Ramos (cell line): Measurements from ENCODE around the gene TMEM135.
"Not testable (repeated sequence)": the region's sequence is repeated elsewhere in the genome, so short reads cannot be mapped to it uniquely, and the experiment has no call there.

ENCODE experiments used
- in situ Hi-C: fragments of 300-500 bp; cut with MboI; formaldehyde crosslinking; loops from one replicate; pipeline ENCODE4 v1.14.3; 2022; ENCODE audit warnings: low sequenced_read_pairs; ENCODE audit not compliant: unreplicated experiment

The TMEM135 gene

DNA sequence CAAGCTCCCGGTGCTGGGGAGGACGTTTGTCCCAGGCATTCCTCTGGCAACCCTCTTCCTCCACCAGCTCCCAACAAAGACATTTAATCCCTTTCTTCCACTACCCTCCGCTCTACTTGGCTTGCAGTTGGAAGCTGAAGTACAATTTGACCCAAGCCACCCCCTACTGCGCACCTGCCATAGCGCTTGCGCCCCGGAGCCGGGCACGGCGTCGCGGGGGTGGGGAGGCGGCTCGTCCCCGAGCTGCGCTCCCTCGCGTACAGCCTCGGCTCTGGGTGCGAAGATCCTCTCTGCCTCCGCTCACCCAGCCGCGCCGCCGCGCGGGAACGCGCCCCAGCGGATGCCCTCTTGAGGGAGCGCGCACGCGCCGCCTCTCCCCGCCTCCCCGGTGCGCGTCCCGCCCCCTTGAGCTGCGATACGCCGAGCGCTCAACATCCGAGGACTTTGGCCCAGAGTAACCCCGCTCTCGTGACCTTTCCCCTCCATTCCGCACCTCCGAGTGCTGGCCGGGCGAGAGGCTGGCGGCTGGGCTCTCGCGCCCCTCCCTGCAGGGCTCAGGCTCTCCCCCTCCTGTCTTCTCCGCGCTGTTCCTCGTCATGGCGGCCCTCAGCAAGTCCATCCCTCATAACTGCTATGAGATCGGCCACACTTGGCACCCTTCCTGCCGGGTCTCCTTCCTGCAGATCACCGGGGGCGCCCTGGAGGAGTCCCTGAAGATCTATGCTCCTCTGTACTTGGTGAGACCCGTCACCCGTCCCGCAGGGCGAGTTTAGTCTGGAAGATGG, at the start of gene TMEM135:
TSS of gene TMEM135 (plus strand) at position 485 of the 785 bp plus-strand sequence. CDS start at position 597, 112 bp downstream.
- in situ Hi-C loops, result no loop called here

DNA sequence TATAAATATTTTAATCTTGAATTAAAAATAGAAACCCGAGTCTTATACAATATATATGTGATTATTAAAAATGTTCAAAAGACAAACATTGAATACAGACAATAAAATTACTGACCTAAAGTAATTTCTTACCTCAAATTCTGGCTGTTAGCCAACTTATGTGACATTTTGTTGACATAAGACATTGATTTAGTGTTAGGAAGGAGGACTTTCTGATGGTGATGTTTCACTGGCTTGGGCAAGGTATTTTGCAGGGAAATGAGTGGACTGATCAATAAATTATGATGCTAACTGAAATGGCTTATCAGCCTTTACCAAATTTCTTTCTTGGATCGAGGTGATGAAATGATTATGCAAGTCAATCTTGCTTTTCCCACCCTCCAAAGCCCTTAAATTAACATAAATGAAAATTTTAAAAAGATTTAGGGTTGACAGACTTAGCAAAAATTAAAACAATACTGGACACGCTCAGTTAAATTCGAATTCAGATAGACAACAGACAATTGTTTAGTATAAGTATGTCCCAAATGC, 49.3 kb upstream of the TMEM135 start:
- in situ Hi-C loops, result loop anchor here (10.0 kb wide), 1 partner anchor 306 kb away; no protein-coding TSS in a partner anchor

DNA sequence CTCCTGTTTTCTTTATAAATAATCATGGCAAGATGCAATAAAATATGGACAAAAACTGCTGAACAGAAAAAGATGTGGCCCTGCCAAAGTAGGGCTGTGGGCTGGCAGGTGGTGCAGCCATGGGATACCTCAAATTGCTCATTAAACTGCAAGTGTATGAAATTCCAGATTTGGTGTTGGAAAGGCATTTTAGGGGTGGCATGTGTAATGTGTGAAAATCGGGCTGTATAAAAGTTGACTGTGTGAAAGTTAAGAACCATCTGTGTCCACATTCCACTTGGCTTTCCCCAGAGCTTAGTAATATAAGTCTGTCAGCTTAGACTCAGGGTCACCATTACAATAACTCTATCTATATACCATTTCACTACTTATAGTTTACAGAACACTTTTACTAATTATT, 47.7 kb upstream of the TMEM135 start:
- in situ Hi-C loops, result no loop called here

DNA sequence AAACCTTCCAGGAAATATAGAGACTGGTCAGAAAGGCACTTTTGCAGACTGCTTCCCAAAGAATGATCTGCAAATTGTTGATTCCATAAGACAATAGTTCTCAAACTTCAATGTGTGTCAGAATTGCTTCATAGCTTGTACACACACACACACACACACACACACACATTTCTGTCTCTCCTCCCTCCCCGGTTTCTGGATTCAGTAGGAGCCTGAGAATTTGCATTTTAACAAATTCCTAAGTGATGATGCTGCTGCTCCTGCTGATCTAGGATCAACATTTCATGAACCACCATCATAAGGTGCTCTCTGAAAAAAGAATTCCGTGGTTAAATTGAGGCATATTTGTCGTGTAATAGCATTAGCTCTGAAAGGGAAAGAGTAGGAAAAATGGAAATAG, 47.2 kb upstream of the TMEM135 start:
- in situ Hi-C loops, result no loop called here

DNA sequence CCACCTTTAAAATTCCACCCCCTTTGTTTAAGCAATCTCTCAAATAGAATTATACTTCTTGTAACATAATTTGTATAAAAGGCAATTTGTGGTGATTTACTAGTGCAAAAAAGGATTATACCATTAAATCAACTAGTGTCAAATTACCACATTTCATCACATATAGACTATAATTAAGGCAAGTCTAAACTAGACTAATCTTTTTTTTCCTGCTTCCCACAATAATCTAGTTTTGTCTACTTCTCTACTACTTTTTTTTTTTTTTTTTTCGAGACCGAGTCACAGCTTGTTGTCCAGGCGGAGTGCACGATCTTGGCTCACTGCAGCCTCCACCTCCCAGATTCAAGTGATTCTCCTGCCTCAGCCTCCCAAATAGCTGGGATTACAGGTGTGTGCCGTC, 46.4 kb upstream of the TMEM135 start:
- in situ Hi-C loops, result no loop called here

DNA sequence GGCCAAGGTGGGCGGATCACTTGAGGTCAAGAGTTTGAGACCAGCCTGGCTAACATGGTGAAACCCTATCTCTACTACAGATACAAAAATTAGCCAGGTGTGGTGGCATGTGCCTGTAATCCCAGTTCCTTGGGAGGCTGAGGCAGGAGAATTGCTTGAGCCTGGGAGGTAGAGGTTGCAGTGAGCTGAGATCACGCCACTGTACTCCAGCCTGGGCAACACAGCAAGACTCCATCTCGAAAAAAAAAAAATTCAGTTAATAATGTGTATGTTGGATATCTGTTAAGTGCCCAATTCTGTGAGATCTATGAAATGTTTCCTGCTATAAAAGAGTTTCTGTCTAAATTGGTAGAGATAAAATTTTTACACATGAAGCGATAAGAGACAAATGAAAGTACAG, 45.4 kb upstream of the TMEM135 start:
- in situ Hi-C loops, result not testable (repeated sequence)

DNA sequence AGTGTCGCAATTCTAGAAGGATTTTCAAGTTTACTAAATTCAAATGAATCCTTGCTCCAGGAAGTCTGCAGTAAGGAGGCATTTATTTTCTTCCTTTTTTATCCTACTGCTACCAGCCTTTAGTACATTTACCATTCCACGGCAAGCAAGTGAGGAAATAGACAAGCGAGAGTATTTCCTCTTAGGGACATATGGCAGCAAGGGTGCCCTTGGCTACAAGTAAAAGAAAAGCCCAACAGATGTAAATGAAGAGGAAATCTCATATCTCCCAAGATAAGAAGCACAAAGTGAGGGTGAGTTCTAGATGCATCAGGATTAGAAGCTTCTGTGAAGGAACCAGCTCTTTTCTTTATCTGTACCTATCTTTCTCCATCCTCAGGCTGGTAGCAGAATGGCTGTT, 44.7 kb upstream of the TMEM135 start:
- in situ Hi-C loops, result no loop called here

DNA sequence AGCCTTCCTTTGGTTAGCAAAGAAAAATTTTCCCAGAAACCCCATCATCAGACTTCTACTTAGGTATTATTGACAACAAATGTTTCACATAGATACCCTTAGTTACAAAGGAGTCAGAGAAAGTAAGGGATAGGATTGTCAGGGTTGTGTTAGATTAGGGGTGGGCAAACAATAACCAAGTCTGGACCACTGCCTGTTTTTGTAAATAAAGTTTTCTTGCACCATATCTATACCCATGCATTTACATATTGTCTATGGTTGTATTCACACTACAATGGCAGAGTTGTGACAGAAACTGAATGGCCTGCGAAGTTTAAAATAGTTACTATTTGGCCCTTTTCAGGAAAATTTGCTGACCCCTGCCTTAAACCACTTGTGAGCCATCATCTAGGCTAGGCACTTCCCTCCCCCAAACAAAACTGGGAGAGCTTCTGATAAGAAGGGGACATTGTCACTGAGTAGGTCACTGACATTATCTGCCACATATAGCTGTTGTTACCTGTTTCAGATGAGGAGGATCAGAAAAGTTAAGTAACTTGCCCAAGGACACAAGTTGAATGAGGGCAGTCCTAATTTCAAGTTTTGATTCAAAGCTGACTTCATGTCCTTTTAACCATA, 40.7 kb upstream of the TMEM135 start:
- in situ Hi-C loops, result no loop called here

DNA sequence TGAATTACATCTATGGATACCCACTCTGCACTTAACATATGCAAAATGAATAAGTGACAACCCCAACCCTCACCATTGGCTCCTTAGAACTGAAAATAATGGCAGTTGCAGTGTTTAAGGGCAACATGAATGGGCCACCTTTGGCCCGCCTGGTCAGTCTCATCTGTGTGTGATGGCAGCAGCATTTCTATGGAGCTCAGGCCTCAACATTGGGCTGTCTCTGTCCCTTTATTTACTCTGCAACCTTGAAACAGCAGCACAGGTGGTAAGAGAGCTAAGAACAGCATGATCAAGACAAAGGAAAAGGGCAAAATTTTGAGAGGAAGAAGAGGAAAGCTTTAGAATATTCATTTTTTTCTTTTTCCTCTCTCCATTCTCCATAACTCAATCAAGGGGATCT, 38.3 kb upstream of the TMEM135 start:
- in situ Hi-C loops, result no loop called here

DNA sequence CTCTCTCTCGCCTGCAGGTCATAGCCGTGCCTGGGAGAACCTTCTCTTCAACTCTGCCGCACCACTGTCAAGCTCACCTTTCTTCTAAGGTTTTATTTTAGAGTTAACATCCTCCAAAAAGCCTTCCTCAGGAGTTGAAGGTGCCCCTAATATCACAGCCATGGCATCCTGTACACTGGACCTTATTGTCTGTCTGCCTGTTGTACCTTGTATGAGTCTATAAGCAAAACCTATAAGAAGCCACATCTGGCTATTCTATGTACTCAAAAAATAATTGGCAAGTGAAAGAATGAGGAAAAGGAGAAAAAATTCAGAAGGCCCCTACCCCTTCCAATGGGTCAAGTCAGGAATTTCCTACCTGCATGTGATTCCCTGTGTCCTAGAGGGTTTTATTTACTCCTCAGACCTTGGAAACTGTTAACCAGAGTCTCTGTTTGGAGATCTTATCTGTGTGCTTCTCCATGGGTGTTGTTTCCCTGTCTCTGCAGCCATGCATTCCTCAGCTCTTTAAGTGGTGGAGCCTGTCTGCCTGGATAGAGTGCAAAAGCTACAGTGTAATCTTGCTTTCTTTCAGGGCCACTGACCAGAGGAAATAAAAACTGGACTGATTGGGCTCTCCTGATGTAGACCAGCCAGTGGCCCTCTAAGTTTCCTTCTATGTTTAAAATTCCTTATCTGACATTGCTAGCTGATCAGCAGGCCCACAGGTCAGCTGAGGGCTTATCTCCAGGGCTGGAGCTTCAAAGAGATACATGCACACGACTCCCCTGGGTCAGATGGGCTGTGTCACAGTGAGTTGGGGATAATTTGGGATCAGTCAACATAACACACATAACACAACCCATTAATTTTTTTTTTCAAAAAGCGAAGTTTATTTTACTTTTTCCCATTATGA, 37.6 kb upstream of the TMEM135 start:
- in situ Hi-C loops, result no loop called here

DNA sequence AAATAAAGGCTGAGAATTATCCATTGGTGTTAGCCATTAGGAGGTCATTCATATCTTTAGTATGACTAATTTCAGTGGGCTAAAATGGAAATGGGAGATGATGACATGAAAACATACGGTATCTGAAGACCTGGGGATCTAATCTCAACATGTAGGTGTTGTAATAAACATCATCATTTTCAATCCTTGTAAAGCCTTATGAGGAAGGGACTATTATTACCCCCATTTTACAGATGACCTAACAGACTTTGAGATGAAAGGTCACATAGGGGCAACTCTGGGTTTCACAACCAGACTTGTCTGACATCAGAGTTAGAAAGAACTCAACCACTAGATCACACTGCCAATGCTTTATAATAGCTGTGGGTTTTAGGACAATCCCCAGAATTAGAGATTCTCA, 34.8 kb upstream of the TMEM135 start:
- in situ Hi-C loops, result no loop called here

DNA sequence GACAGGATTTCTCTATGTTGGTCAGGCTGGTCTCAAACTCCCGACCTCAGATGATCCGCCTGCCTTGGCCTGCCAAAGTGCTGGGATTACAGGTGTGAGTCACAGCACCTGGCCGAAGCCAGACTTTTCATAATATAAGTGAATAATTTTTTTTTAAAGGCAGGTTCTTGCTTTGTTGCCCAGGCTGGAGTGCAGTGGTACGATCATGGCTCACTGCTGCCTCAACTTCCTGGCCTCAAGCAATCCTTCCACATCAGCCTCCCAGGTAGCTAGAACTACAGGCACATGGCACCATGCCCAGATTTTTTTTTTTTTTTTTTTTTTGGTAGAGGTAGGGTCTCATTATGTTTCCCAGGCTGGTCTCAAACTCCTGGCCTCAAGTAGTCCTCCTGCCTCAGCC, 33.5 kb upstream of the TMEM135 start:
- in situ Hi-C loops, result not testable (repeated sequence)

DNA sequence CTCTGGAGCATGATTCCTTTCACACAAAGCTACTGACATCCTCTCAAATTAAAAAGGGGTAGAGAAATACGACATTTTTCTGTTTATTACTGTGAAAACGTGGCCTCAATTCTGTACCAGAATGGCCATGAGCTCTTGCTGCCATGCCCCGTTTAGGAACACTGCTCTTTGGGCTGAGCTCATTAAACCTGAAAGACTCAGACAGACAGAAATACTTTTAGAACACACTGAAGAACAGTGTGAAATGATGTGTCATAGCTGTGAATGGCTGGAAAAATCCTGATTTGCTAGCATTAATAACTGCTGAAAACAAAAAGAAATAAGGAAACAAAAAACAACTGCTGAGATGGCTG, 32.2 kb upstream of the TMEM135 start:
- in situ Hi-C loops, result no loop called here

DNA sequence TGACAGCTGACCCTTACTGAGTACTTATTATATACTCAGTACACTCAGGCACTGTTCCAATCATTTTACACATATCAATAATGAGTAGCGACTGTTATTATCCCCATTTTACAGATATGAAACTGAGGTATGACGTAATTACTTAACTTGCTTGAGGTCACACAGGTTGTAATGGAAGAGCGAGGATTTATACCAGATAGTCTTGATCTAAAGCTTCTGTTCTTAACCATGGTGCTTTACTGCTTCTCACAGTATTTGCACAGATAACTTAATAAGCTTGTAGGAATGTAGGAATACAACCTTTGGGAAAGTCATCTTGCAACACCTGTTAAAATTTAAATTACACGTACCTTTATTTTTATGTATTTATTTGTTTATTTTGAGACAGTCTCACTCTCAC, 31.7 kb upstream of the TMEM135 start:
- in situ Hi-C loops, result no loop called here

DNA sequence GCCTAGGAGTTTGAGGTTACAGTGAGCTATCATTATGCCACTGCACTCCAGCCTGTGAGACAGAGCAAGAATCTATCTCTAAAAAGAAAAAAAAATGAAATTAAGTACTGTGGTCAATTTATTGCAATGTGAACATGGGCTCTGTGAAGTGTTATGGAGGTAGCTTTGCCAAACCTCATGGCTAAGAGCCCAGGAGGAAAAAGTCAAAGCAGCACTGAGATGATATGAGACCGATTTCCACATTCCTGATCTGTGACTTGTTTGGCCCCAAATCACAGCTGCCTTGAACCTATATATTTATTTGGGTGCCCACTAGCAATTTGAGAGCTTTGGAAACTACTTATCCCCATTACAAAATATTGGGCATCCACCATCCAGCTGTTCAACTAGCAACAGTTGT, 29.8 kb upstream of the TMEM135 start:
- in situ Hi-C loops, result no loop called here

DNA sequence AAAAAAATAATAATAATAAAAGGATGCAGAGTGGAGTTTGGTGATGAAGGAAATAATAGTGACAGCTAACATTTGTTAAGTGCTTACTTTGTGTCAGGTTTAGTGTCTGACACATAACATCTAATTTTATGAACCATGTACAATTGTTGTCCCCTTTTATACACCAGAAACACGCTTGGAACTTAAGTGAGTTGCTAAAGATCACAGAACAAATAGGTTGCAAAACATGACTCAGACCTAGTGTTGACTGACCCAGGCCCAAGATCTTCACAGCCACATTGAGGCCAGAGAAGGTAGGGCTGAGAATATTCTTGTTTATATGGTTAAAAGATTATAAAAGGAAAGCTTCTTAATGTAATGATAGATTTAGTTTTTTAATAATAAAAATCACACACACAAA, 25.6 kb upstream of the TMEM135 start:
- in situ Hi-C loops, result no loop called here

DNA sequence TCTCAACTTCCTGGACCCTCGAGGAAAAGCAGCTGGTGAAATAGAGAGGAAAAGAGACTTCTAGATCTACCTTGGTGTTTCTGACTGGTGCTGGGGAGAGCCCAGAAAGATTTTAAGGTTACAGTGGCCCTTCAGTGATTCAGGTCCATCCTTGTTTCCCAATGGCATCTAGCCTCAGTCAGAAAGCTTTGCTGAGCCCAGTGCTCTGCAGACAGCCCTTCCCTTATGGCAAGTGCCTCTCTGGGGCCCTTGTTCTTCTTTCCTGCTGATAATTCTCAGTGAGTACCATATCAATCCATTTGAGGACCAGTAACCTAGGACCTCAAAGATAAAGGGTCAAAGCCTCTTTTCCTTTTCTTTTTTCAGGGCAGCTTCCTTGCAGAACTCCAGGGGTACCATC, 25.1 kb upstream of the TMEM135 start:
- in situ Hi-C loops, result no loop called here

DNA sequence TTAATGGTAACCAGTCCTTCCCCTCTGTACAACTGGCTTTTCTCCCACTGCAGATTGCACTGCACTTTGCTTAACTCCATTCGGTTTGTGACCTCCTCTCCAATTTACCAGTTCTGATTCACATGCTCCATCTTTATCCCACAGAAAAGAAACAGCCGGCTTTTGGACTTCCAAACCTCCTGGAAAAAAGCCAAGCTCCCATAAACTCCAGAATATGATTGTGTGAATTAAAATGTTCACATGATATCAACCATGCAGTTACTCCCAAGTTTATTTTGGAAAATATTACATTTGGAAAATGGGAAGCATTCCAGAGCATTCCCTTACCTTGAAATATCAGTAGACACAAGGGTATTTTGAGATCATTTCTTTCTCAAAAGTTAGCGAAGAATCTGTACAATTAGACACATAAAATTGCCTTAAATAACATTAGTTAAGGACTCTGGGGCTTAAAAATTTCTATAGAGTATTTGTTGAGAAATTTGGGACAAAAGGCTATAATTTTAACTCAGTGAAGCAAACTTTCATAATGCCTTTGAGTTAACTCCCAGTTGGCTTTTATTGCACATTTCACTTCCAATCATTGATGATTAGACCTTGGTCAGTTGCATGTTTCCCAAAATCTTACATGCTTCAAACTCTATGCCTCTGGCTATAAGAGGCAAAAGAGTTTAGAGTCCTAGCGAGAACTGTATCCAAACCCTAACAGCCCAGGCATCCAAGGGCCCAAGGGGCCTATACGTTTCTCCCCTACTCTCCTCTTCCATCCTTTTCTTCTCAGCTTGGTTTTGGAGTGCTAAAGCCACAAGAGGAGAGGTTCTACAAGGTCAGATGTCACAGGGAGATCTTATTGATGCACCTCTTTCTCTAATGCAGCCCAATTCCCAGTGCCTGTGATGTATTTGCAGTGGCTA, 23.6 kb upstream of the TMEM135 start:
- in situ Hi-C loops, result no loop called here

DNA sequence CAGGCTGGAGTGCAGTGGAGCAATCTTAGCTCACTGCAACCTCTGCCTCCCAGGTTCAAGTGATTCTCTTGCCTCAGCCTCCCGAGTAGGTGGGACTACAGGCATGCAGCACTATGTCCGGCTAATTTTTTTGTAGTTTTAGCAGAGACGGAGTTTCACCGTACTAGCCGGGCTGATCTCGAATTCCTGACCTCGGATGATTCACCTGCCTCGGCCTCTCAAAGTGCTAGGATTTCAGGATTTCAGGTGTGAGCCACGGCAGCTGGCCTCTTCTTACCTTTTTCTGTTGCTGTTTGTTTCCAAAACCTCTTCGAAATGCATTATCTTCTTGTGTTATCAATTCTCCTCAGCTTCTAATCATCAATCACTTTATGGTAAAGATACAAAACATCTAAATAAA, 22.1 kb upstream of the TMEM135 start:
- in situ Hi-C loops, result no loop called here
